GM12892 (cell line): ENCODE data around the gene MUC5AC.
"Not testable (repeated sequence)": the region's sequence is repeated elsewhere in the genome, so short reads cannot be mapped to it uniquely, and the experiment has no call there.

ENCODE experiments used
- POLR2A ChIP-seq: IDR thresholded peaks from 2 replicates; pipeline ENCODE4 v1.6.1; 2011; ENCODE audit warnings: low read depth, low read length, control low read depth
- TAF1 ChIP-seq: IDR thresholded peaks from 2 replicates; pipeline ENCODE4 v1.6.1; 2011; ENCODE audit warnings: low read depth, mild to moderate bottlenecking, control low read depth, low read length, borderline replicate concordance

GRCh38 chr11:1246301-1246700 is 88.5 kb downstream of the MUC5AC start:
- TF ChIP-seq TAF1, POLR2A: not testable (repeated sequence)
